ENCODE results near the gene EIF1. TPM values are rescaled to one million over a fixed set of nuclear protein-coding genes. Genes with fewer than 3 reads are reported as not detected.

Gene EIF1
- total RNA-seq, 1 donor from 2014 or later: 843 TPM

DNA sequence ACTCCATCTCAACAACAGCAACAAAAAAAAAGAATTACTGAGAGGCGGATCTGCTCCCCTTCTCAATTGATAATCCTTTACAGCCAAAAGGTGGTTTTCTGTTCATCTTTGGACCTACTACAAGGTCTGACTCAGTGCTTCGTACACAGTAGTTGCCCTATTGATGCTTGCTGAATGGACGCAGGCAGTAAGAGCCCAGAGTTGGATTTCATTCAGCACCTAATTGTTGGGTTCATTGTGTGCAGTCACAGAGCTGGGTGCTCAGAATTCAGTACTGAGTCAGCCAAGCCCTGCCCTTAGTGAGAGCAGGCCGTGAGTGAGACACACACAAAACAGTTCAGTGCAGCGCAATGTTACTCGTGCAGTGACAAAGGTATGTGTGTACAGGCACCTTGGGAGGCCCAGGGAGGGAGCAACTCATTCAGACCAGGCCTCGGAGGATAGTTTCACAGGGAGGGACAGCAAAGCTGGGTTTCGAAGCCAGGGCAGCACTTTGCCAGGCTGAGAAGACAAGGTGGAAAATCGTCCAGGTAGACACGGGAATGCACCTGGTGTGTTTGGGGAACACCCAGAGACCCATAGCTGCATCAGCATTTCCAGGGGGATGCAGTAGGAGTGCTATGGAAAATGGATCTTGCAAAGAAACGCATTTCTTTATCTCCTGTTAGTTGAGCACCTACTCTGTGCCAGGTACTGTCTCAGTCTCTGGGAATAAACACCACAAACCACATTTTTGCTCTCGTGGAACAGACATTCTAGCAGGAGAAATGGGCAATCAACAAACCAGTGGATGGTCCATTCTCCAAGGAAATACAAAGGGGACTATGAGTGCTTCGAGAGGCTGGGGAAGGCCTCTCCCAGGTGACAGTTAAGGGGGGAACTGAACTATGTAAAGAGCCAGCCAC lies 46.2 kb upstream of the EIF1 start:
- Mint-ChIP-seq H3K36me3 (ENCODE audit: low read depth) (no peaks in the 10 kb centered on the region), H3K9me3 (no peaks in the 10 kb centered on the region), H3K27ac (no peak overlapping the region), H3K27me3 (peaks cover 4% of the 10 kb centered on the region), H3K4me3 (no peak overlapping the region), H3K4me1 (no peaks in the 10 kb centered on the region)
- POLR2A ChIA-PET: no interaction called here
- no peak for DNase-seq
- ATAC-seq (ENCODE audit: low read depth): no peak
- TF ChIP-seq, protein P1, sequence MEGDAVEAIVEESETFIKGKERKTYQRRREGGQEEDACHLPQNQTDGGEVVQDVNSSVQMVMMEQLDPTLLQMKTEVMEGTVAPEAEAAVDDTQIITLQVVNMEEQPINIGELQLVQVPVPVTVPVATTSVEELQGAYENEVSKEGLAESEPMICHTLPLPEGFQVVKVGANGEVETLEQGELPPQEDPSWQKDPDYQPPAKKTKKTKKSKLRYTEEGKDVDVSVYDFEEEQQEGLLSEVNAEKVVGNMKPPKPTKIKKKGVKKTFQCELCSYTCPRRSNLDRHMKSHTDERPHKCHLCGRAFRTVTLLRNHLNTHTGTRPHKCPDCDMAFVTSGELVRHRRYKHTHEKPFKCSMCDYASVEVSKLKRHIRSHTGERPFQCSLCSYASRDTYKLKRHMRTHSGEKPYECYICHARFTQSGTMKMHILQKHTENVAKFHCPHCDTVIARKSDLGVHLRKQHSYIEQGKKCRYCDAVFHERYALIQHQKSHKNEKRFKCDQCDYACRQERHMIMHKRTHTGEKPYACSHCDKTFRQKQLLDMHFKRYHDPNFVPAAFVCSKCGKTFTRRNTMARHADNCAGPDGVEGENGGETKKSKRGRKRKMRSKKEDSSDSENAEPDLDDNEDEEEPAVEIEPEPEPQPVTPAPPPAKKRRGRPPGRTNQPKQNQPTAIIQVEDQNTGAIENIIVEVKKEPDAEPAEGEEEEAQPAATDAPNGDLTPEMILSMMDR (IDR thresholded peaks at IDR 0.05): no peak
- CTCF ChIA-PET: interaction anchor here (1.3 kb wide), 1 partner anchor 20 kb away, joined by 4 read pairs; no protein-coding TSS in a partner anchor
- intact Hi-C loops (cut with micrococcal nuclease): no loop called here

DNA sequence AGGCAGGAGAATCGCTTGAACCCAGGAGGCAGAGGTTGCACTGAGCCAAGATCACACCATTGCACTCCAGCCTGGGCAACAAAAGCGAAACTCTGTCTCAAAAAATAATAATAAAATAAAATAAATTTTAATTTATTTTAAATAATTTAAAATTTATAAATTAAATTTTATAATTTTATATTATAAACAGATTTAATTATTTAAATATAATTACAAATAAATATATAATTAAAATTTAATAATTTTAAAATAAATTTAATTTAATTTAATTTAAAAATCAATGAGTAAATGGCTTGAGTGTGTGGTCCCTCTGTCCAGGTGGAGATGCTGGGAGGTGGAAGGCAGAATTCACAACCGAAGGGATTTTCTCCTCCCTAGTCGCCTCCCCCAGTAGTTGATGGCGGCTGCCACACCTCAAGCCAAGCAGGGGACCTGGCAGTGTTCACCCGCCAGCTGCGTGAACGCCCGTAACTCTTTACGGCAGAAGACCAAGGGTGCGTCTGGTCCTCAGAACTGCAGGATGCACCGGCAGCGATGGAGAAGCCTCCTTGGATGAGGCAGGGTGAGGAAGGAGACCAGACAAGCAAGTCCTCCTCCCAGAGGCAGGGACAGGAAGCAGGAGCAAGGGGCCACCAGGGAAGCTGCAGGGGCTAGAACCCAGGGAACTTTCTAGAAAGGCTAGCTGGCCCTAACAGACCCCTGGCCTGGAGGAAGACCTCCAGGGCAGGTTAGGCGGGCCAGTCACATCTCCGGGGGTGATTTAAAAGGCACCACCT lies 41.5 kb upstream of the EIF1 start:
- no peak overlapping the region for H3K4me3 Mint-ChIP-seq

DNA sequence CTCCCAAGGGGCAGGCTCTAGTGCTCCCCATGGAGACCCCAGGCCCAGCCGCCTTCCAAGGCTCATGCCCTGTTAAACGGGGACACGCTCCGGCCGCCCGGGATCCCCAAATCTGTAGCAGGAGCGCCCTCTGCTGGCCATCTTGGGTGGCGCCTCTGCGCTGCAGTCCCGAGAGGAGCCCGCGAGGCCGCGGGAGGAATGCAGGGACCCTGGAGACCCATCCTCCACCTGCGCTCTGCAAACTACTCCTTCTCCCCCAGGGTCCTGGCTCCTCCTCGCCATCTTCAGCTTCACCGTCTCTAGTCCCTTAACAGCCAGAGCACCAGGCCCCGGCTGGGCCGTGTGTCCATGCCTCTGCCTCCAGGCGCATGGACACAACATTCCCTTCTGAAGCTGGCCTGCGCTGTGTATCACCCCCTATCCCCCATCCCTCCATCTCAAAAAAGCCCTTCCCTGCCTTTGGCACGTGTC lies 40.7 kb upstream of the EIF1 start:
- no peaks in the 10 kb centered on the region for H3K27me3 Mint-ChIP-seq
- peaks cover 10% of the 10 kb centered on the region for H3K4me1 Mint-ChIP-seq
- intact Hi-C loops (cut with micrococcal nuclease): loop anchor here (1.0 to 5.0 kb wide), 13 partner anchors 14 to 1291 kb away; partner anchors contain the start of genes EIF1 and IGFBP4
- DNase-seq (peak; percentile 86), ATAC-seq (ENCODE audit: low read depth) (peak; percentile 68)
- ChIA-PET POLR2A (interaction anchor here (0.6 to 2.5 kb wide), 7 partner anchors 9 to 1097 kb away, joined by 3 to 34 read pairs (median 8); partner anchors contain the start of gene EIF1), CTCF (interaction anchor here (0.6 to 5.3 kb wide), 20 partner anchors 10 to 1408 kb away, joined by 3 to 150 read pairs (median 5); partner anchors contain the start of genes EIF1 and TOP2A)
- H3K4me3 Mint-ChIP-seq: peak overlapping the region; percentile 79
- no peaks in the 10 kb centered on the region for H3K36me3 Mint-ChIP-seq (ENCODE audit: low read depth)
- TF ChIP-seq, protein P1 (IDR thresholded peaks at IDR 0.05): peak; percentile 12
- H3K27ac Mint-ChIP-seq: peak overlapping the region; percentile 47
- H3K9me3 Mint-ChIP-seq: no peaks in the 10 kb centered on the region

More for the DNA sequence above, 41.5 kb upstream of the EIF1 start:
- ATAC-seq (ENCODE audit: low read depth) (no peak), DNase-seq (peak; percentile 23)
- TF ChIP-seq, protein P1 (IDR thresholded peaks at IDR 0.05): no peak
- Mint-ChIP-seq H3K27me3 (no peaks in the 10 kb centered on the region), H3K4me1 (peaks cover 10% of the 10 kb centered on the region), H3K36me3 (ENCODE audit: low read depth) (no peaks in the 10 kb centered on the region), H3K27ac (no peak overlapping the region), H3K9me3 (no peaks in the 10 kb centered on the region)
- intact Hi-C loops (cut with micrococcal nuclease): loop anchor here (5.0 kb wide), 4 partner anchors 325 to 1290 kb away; partner anchors contain the start of gene IGFBP4
- POLR2A ChIA-PET: interaction anchor here (1.8 kb wide), 1 partner anchor 98 kb away, joined by 6 read pairs; no protein-coding TSS in a partner anchor
- CTCF ChIA-PET: interaction anchor here (0.6 to 5.3 kb wide), 10 partner anchors 15 to 1408 kb away, joined by 3 to 150 read pairs (median 6); no protein-coding TSS in a partner anchor

DNA sequence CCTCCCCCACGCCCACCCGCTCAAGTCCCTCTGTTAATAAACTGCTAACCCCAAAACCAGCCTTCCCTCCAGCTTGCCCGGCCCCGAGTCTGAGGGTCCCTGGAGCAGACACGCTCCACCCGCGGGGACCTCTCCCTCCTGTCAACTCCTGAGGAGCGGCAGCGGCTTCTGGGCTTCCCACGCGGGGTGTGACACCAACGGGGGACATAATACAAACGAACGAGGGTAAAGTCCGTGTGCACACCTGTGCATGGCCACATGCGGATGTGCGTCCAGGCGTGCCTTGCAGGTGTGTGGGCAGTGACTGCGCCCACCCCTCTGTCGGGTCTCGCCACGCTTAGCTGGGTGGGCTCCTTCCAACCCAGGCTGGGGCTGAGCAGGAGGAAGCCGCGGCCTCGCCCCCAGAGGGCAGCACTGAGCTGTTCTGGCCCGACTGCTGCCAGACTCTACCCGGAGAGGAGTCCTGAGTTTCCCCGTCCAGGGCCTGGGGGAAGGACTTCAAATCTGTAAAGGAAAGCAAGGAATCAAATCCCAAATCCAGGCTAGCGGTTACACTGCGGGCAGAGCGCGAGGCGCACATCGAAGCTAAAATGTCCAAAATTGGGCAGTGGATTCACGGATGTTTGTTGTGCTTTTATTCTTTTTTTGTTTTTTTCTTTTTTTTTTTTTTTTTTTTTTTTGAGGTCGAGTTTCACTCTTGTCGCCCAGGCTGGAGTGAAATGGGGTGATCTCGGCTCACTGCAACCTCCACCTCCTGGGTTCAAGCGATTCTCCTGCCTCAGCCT lies 40.1 kb upstream of the EIF1 start:
- DNase-seq: peak; percentile 85
- peak; percentile 91 for ATAC-seq (ENCODE audit: low read depth)
- ChIA-PET CTCF (interaction anchor here (0.7 to 5.3 kb wide), 21 partner anchors 9 to 1287 kb away, joined by 3 to 150 read pairs (median 5); partner anchors contain the start of genes EIF1 and TOP2A), POLR2A (interaction anchor here (0.6 to 2.5 kb wide), 10 partner anchors 8 to 1098 kb away, joined by 3 to 34 read pairs (median 6); partner anchors contain the start of gene EIF1)
- no peaks in the 10 kb centered on the region for H3K27me3 Mint-ChIP-seq
- H3K36me3 Mint-ChIP-seq (ENCODE audit: low read depth): no peaks in the 10 kb centered on the region
- no peaks in the 10 kb centered on the region for H3K9me3 Mint-ChIP-seq
- intact Hi-C loops (cut with micrococcal nuclease): loop anchor here (1.0 to 5.0 kb wide), 13 partner anchors 14 to 1291 kb away; partner anchors contain the start of genes EIF1 and IGFBP4
- TF ChIP-seq, protein P1 (IDR thresholded peaks at IDR 0.05): peak; percentile 88
- H3K27ac Mint-ChIP-seq: peak overlapping the region; percentile 54
- H3K4me1 Mint-ChIP-seq: peaks cover 10% of the 10 kb centered on the region
- H3K4me3 Mint-ChIP-seq: peak overlapping the region; percentile 79
